T-helper 2 cell (primary cell): Measurements from ENCODE around the gene CYP8B1.
A peak's percentile ranks its signal among the peaks of the same experiment; 100 is the strongest.

Experiments
- DNase-seq, 5 experiments: peaks; one replicate each; pipeline versions ENCODE4 v3.0.0 to v3.0.0-alpha.2; 2012 to 2022

CYP8B1 gene

GRCh38 chr3:42851228-42851834 is 24.3 kb downstream of the CYP8B1 start:
- DNase-seq = no peak

- no peak for DNase-seq
Observed at GRCh38 chr3:42850263-42850662, 25.4 kb downstream of the CYP8B1 start.

DNA sequence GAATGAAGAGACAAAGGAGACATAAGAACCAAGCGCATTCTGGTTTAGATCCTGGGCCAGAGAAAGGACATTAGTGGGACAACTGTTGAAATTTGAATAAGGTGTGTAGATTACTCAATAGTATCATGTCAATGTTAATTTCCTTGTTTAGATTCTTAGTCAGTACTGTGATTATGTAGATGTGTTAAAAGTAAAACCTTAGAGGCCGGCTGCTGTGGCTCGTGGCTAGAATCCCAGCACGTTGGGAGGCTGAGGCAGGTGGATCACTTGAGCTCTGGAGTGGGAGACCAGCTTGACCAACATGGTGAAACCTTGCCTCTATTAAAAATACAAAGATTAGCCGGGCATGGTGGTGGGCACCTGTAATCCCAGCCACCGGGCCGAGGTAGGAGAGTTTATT is 26.7 kb downstream of the CYP8B1 start:
- DNase-seq = no peak

DNA sequence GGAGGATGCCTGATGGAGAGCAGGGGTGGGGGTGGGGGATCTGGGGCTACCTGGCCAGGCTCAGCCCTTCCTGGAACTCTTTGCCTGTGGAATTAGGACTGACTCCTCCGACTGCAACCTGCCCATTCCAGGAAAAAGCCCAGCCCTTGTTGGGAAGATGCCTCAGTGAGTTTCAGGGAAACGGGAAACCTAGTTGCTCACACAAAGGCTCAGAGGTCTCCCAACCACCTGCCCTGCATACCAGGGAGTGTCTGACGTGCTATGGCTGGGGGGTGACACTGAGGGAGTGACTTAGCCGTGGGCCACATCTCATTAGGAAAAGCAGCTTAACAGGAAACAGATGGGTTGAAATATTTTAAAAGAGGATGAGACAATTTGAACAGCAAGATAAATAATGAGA is 27.9 kb downstream of the CYP8B1 start:
- DNase-seq = no peak

GRCh38 chr3:42846685-42847522 is 28.8 kb downstream of the CYP8B1 start:
- DNase-seq = peak in 1 of 5 experiments; percentile 19

GRCh38 chr3:42844815-42845214 is 30.9 kb downstream of the CYP8B1 start:
- no peak for DNase-seq

GRCh38 chr3:42844412-42844713 is 31.3 kb downstream of the CYP8B1 start:
- no peak for DNase-seq

- no peak for DNase-seq
Observed at GRCh38 chr3:42843713-42844411, 31.8 kb downstream of the CYP8B1 start.

DNA sequence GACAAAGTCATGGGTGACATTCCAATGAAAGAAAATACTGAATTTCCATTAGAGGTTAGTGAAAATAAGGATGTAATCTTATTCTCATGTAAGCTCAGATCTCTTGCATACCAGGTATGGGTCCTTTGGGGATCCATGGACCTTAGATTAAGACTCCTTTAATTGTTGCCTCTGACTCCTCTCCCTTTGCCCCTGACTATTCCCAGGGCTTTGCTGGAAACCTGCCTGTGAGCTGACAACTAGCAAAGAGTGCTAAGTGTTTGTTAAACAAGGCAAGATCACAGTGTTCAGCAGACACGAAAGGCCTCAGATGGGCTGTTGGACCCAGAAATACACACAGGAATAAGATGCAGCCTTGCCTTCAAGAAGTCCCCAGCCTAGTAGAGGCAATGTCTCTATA is 34.3 kb downstream of the CYP8B1 start:
- no peak for DNase-seq

- peak in 3 of 5 experiments; percentile 4 to 51 (median 7) for DNase-seq
Observed at GRCh38 chr3:42839616-42840015, 36.1 kb downstream of the CYP8B1 start.

GRCh38 chr3:42838571-42838970 is 37.1 kb downstream of the CYP8B1 start:
- no peak for DNase-seq

- DNase-seq = no peak
Observed at GRCh38 chr3:42836150-42837123, 39.2 kb downstream of the CYP8B1 start.

- peak; percentile 20 to 74 (median 58) for DNase-seq
Observed at GRCh38 chr3:42831321-42831713, 44.4 kb downstream of the CYP8B1 start.

DNA sequence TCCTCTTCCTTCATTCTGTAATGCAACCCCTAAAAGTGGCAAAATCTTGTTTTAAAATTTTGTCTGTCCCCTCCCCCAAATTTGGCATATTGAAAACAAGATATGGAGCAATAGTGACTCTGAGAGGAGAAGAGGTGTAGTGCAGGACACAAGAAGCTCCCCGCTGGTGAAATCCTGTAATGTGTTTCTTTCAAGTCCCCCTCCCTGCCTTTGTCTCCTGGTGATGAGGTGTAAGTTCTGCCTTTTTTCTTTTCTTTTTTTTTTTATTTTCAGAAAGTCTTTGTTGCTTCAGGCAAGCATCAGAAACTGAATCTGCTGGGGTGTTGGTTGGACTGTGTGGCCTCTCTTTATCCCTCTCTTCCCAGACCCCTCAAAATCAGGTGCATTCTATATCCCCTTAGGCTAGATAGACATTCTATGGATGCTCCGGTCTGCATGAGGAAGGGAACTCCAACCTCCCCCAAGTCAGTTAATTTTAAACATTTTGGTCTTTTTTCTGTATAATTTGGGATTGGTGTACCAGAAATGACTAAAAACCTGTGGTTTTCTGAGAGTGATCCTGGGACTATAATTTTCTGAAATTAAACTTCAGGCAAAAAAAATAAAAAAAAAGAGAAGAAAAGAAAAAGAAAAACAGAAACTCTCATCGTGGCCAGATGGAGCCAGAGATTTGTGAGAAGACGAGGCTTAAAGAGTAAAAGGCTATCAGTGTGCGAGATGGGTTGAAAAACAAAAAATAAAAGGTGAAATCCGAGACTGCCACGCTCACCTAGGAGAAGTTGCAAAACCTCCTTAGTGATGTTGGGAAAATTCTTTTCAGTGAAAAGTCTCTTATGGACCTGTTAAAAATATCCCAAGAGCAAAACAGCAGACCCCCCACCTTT is 45.0 kb downstream of the CYP8B1 start:
- peak in 1 of 5 experiments; percentile 22 for DNase-seq

DNA sequence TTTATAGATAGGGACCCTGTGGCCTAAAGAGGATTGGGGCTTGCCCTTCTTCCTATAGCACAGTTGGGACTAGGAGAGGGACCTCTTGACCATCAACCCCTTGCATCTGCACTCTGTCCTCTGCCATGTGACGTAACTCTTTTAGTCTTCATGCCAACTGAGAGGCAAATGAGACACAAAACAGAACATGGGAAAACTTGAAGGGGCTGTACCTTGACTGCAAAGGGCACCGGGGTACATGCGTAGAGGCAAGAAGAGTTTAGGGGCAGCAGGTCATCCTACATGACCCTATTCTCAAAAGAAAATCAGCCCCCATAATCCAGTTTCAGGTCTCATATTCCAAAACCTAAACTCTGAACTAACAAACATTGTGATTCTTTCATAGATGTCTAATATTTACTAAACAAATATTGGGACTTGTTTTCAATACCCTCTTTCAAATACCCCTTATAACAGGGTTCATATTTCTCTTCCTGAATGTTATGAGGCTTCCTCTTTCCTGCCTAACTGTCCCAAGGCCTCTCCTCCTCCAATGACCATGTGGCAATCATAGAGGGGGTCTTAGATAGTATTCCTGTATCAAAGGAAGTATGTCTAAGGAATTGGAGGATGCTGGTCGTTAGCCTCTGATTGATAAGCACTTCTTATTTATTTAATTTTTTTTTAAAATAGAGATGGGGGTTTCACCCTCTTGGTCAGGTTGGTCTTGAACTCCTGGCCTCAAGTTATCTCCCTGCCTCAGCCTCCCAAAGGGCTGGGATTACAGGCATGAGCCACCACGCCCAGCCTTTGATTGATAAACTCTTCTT is 45.8 kb downstream of the CYP8B1 start:
- DNase-seq = no peak

DNA sequence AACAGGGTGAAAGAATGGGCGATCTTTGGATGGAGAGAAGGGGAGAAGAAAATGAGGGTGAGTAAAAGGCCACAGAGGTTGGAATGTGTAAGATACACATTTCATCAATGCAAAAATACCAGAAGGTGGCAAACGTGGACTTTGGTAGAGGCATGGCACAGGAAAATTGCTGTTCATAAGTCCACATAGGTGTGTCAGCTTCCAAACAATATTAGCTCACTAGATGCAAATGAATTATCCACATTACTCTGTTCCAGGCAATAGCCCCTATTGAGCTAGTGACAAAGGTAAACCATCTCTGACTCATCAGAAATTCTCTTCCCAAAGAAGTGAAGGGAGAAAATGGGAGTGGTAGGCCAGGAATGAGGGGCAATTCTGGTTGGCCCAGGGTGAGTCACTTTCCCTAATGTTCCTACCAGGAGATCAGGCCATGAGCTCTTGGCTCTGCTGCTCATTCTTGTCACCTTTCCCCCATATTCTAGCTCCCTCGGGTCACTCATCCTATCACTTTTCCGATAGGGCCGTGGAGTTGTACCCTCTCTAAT is 46.5 kb downstream of the CYP8B1 start:
- DNase-seq = no peak

GRCh38 chr3:42827654-42828053 is 48.0 kb downstream of the CYP8B1 start:
- DNase-seq = no peak

DNA sequence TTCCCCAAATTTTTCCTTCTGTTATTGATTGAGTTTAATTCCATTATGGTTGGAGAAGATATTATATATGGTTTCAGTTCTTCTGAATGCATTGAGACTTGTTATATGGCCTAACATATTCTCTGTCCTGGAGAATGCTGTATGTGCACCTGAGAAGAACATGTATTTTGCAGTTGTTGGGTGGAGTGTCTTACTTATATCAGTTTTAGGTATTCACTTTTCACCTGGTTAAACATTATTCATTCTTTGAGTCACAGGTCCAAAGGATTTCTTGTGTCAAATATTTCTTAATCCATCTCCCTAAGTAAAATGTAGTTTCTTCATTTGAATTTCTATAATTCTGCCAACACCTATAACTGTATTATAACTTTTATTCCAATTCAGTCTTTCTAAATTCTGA is 48.7 kb downstream of the CYP8B1 start:
- no peak for DNase-seq

GRCh38 chr3:42826141-42826540 is 49.5 kb downstream of the CYP8B1 start:
- no peak for DNase-seq

- DNase-seq = no peak
Observed at GRCh38 chr3:42823351-42823750, 52.3 kb downstream of the CYP8B1 start.
